A673 (cell line): ENCODE results near the gene RHOBTB1.

Experiments
- CTCF ChIP-seq: fragments of 300-800, 200-600 bp; sonication (generic); conservative IDR thresholded peaks from 2 replicates; pipeline ENCODE4 v1.5.1; 2017; ENCODE audit warnings: low read depth, mild to moderate bottlenecking, antibody characterized with exemption, low read length, moderate library complexity, mixed read lengths
- EZH2 ChIP-seq: fragments of 200-600 bp; sonication (generic); IDR thresholded peaks from 2 replicates; pipeline ENCODE4 v1.6.1; 2017; ENCODE audit warnings: borderline replicate concordance, low read depth, mild to moderate bottlenecking, mixed read lengths, antibody characterized with exemption, low read length; ENCODE audit not compliant: poor library complexity, severe bottlenecking

GRCh38 chr10:60834401-60834800 is 109.6 kb downstream of the RHOBTB1 start:
- TF ChIP-seq CTCF, result no peak
- TF ChIP-seq EZH2, result no peak
